HG03103 (cell line): Measurements from ENCODE around the gene FRMD8.

Experiments used
- ATAC-seq: cut with Tn5 transposase; IDR thresholded peaks from one replicate; pipeline ENCODE4 v1.9.1; 2021; ENCODE audit warnings: low read depth; ENCODE audit not compliant: unreplicated experiment

The FRMD8 gene

DNA sequence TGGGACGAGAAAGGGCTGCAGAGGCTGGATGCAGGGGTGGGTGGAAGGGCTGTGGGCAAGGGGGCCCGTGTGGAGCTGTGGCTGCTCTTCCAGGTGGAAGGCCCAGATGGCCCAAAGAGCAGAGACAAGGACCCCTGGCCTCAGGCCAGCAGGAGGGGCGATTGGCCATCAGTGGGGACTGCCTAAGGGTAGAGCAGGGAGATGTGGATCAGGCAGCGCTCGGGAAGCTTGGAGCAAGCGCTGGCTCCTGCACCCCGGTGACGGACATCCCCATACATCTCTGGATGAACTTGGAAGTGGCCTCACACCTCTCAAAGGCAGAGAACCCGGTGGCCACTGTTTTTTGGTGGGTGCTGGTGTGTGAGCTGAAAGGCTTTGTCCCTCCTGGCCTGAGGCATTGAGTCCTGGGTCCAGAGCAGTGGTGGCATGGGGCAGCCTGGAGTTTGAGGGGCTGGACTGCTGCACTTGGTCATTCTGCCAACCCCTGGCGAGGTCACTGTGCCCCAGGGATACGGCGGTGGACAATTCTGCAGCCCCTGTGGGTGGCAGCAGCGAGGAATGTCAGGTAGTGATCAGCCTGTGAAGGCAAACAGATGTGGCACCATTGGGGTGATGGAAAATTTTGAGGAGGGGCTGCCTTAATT, 5.9 kb downstream of the FRMD8 start:
- no peak for ATAC-seq

DNA sequence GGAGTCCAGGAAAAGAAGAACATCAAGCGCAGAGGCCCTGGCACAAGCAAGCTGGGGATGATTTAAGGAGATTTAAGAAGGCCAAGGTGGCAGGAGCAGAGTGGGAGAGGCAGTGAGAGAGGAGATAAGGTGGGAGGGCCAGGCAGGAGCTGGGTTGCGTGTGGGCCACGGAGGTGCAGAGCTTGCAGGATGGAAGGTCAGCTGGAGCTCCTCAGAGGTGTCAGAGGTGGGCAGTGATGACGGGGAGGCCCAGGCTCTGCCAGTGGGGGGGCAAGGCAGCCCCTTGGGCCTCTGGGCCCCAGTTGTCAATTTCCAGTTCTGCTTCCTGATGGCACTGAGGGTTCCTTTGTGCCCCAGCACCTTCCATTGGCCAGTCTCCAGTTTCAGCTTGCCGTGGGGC, 6.5 kb downstream of the FRMD8 start:
- ATAC-seq = no peak

DNA sequence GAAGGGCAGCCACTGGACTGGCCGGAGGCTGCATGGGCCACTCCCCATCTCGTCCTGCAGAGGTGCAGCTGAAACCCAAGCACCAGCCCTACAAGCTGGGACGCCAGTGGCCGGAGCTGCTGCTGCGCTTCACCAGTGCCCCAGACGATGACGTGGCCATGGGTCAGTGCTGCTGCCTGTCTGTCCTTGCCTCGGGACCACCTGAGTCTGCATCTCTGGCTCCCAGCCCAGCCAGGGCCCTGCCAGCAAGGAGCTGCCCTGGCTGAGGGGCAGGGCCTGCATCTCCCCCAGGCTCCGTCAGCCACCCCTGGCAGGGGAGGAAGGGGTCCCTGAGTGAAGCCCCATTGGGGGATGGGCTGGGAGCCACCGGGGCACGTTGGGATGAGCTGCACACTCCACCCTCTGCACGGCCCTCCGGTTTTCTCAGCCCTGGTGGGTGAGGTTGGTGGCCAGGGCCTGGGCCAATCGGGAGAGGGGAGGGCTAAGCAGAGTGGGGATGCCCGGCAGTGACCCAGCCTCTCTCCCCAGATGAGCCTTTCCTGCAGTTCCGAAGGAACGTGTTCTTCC, 7.2 kb downstream of the FRMD8 start:
- ATAC-seq = no peak

DNA sequence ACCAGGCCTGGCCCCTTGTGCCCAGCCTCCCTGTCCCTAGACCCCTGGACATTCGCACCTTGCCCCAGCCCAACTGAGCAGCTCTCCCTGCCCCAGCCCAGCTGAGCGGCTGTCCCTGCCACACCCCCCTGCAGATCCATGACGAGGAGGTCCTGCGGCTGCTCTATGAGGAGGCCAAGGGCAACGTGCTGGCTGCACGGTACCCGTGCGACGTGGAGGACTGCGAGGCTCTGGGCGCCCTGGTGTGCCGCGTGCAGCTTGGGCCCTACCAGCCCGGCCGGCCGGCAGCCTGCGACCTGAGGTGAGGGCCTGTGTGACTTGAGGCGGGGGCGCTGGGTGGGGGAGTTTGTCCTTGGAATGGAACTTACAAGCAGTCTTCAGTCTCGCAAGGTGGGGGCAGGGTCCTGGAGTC, 7.7 kb downstream of the FRMD8 start:
- no peak for ATAC-seq

DNA sequence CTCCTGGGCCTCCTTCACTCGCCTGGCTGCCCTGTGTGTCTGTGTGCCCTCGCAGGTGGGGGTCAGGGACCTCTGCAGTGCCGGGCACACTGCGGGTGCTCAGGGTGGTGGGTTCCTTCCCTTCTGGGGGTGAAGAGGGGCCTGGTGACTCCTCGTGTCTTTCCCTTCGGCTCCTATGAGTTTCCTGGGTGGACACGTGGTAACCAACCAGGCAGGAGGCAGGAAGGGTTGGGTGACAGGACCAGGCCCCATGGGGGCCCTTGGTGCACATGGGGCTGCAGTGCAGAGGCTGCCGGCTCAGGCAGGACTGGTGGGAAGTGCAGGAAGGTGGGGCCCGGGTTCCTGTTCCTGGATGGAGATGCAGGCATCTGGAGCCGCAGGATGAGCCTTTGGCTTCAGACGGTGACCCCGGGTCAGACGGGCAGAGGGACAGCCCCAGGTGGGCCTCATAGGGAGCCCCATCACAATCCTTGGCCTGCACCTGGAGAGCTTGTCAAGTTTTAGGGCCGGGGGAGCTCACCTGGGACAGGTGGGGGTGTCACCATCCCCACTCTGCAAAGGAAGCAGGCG, 9.6 kb downstream of the FRMD8 start:
- ATAC-seq = no peak

DNA sequence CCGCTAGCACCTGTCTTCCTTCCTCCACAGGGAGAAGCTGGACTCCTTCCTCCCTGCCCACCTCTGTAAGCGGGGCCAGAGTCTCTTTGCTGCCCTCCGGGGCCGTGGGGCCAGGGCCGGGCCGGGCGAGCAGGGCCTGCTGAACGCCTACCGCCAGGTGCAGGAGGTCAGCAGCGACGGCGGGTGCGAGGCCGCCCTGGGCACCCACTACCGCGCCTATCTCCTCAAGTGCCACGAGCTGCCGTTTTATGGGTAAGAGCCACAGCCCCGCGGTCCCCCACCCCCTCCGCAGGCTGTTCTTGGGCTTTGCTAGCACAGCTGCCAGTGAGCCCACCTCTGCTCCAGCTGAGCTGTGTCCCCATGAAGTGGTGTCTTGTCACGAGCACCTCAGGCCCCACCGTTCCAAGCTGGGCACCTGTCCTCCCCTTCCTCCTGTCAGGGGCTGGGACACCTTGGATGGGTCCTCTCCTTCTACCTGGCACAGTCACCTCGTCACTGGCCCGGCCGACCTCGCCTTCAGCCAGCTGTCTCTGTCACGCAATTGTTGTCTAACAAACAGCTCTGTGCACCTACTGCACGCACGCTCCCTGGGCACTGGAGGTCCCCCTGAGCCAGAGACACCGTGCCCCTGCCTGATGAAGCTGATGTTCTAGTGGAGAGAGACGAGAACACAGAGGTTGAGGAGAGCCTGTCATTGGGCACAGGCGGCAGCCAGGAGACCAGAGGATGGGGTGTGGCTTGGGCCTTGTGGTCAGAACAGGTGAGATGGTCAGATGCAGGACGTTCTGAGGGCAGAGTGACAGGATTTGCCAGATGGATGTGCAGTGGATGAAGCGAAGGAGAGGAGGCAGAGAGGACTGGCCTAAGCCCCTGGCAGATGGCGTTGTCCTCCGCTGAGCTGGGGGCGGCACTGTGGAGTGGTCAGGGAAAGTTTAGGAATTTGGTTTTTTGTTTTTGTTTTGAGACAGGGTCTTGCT, 10.6 kb downstream of the FRMD8 start:
- ATAC-seq = no peak

DNA sequence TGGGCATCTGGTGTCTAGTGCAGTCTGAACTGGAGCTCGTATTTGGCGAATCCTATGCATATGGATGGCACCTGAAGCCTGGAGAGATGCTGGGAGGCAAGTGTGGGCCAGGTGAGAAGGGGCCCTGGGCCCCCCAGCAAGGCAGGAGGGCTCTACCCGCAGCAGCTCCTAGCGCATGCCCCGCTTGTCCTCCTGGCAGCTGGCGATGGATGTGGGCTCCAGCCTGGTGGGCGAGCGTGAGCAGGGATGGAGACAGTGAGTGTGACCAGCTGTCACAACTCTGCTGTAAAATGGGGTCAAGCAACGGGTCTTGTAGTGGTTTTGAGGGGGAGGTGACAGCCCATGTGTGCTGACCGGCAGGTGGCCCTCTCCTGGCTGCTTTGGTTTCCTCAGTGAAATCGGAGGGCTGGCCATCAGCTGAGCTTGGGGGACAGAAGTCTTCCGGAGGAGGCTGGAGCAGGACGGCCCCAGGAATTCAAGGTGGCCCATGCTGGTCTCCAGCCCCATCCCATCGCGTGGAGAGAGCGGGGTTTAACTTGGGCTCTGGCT, 12.0 kb downstream of the FRMD8 start:
- ATAC-seq = no peak

DNA sequence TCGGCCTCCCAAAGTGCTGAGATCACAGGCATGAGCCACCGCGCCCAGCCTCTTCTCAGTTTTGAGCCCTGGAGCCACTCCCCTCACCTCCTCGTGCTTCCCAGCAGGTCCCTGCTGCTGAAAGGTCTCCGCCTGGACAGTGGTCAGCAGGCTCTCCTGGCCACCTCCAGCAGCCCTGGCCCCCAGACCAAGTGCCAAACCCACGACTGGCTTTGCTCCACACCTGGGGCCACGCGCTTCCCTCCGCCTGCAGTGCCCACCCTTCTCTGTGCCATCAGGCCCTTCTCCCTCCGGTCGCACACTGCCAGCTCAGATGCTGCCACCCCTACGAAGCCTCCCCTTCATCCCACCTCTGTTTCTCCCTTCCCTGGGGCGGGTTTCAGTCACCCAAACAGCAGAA, 12.8 kb downstream of the FRMD8 start:
- no peak for ATAC-seq

DNA sequence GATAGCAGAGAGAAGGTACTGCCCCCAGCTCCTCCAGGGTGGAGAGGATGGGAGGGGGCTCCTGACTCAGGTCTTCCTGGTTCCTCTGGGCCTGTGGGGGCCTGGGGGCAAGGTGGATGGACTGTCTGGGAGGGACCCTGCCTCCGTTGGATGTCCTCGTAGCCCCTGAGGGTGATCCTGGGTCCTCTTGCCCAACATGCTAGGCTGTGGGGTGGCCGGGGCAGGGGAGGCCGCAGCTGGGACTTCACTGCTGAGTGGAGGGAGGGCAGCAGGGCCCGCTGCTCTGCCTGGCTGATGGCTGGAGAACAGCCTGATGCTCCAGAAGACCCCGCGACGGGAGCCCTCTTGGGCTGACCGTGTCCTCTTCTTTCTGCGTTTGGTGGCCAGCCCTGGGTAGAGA, 13.4 kb downstream of the FRMD8 start:
- ATAC-seq = no peak

DNA sequence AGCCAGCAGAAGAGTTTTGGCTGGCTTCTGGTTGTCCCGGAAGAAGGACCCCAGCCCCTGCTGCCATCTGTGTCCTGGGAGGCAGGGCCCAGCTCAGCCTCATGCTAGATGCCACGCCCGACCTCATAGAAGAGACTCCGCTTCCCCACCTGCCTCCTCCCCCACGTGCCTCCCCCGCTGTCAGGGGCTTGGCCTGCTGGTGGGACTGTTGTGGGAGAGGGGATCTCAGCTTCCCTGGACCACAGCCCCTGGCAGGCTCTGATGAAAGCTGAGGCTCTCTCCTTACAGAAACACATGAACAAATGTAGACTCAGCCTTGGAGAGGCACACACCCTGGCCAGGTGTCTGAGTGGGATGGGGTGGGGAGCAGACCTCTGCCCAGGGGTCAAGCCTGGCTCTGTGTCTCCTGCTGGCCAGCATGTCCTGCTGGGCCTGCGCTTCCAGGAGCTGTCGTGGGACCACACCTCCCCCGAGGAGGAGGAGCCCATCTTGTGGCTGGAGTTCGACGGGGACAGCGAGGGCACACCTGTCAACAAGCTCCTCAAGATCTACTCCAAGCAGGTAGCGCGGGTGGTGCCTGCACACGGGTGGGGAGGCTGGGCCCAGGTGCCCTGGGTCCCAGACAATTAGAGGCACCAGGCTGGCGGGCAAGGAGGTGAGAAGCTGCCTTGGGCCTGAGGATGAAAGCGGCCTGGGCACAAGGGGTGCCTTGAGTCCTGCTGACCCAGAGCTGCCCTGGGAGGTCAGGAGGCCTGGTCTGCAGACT, 14.1 kb downstream of the FRMD8 start:
- ATAC-seq = no peak

DNA sequence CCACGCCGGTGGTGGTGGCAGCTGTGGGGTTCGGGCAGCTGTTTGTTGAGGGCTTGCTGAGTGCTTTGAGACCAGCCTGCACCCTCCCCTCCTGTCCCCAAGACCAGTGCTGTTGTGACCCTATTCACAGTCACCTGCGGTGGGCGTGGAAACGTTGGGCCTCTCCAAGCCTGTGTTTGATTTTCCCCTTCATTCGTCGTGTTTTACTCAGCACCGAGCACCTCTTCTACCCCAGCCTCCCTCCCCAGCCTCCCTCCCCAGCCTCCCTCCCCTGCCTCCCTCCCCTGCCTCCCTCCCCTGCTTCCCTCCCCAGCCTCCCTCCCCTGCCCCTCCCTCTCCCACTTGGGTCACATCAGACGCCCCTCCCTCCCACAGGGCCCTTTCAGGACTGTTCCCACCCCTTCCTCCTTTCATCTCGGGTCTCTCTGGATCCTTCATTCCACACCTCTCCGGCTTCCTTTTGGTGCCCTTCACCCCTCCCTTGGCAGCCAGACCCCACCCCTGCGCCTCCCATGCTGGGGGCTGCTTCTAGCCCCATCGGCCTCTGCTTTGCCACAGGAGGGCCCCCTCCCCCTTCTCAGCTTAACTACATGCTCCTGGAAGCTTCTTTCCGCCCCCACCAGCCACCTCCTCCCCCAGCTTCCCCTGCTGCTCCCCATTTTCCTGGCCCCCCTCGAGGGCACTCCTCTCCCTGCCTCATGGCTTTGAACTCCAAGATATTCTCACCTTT, 14.8 kb downstream of the FRMD8 start:
- ATAC-seq = no peak

DNA sequence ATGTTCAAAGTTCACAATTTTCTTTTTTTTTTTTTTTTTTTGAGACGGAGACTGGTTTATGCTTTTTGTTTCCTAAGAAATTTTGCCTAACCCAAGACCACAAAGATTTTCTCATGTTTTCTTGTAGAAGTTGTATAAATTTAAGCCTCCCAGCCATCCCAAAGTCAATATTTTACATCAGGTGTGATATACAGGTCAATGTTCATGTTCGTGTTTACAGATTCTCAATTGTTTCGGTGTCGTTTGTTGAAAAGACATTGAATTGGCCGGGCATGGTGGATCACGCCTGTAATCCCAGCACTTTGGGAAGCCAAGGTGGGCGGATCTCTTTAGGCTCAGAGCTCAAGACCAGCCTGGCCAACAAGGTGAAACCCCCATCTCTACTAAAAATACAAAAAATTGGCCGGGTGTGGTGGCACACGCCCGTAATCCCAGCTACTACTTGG, 15.4 kb downstream of the FRMD8 start:
- ATAC-seq = no peak

DNA sequence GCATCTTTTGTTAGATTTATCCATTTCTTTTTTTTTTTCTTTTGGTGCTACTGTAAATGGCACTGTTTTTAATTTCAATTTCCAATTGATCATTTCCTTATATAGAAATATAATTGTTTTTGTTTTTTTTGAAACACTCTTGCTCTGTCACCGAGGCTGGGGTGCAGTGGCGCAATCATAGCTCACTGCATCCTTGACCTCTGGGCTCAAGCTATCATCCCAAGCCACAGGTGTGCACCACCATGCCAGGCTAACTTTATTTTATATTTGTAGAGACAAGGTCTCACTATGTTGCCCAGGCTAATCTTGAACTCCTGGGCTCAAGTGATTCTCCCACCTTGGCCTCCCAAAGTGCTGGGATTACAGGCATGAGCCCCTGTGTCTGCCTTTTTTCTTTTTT, 16.4 kb downstream of the FRMD8 start:
- ATAC-seq = no peak

DNA sequence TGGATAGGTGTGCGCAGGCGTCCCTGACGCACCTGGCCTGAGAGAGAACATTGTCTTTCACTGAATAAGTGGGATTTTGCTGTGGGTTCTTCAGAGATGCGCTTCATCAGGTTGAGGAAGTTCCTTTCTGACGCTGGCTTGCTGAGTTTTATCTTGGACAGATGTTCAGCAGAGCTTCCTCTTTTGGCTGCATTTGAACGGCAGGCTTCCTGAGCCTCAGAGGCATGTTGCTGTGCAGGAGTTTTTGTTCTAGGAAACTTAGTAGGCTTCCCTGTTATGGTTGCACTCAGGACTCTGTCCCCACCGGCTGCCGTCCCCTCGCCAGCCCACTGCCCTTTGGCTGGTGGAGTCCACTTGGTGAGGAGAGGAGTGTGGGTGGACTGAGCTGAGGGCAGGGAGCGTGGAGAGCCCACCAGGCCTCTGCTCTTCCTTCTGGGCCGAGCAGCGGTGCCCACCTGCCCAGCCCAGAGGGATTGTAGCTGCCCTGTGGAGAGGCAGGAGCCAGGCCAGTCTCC, 17.2 kb downstream of the FRMD8 start:
- no peak for ATAC-seq

DNA sequence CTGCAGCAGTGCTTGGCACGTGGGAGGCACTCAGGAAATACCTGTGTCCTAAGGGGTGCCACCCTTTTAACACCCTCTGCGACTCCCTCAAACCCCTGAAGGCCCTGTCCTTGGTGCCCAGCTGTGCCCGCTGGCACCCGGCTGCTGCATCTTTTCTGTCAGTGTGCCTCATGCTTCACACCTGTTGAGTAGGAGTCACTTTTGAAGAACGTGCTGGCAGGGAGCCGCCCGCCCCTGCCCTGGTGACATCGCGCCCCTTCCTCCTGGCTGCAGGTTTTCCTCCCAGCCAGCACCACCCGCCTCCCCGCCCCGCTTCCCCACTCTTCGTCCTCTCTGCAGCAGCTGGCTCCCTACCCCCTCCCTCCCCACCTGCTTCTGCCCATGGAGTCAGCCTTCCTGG, 17.8 kb downstream of the FRMD8 start:
- ATAC-seq = no peak

DNA sequence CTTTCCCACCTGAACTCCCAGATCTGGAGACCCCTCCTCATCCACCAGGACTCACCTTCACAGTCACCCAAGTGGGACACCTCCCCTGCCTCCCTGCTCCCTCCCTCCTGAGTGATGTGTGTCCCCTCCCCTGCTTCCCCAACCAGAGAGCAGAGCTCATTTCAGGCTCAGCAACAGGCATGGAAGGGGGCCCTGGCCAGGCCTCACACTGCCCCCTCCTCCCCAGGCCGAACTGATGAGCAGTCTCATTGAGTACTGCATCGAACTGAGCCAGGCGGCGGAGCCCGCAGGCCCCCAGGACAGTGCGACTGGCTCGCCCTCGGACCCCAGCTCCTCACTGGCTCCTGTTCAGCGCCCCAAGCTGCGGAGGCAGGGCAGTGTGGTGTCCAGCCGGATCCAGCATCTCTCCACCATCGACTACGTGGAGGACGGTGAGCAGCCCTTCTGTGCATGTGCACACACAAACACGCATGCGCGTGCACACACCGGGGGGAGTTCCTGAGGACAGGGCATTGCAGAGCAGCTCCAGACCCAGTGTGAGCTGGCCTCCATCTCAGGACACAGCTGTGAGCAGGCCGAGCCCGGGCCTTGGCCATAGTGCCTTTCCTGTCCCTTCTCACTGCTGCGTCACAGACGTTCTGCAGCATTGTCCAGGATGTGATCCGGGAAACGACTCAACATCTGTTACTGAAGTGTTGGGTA, 18.4 kb downstream of the FRMD8 start:
- no peak for ATAC-seq

DNA sequence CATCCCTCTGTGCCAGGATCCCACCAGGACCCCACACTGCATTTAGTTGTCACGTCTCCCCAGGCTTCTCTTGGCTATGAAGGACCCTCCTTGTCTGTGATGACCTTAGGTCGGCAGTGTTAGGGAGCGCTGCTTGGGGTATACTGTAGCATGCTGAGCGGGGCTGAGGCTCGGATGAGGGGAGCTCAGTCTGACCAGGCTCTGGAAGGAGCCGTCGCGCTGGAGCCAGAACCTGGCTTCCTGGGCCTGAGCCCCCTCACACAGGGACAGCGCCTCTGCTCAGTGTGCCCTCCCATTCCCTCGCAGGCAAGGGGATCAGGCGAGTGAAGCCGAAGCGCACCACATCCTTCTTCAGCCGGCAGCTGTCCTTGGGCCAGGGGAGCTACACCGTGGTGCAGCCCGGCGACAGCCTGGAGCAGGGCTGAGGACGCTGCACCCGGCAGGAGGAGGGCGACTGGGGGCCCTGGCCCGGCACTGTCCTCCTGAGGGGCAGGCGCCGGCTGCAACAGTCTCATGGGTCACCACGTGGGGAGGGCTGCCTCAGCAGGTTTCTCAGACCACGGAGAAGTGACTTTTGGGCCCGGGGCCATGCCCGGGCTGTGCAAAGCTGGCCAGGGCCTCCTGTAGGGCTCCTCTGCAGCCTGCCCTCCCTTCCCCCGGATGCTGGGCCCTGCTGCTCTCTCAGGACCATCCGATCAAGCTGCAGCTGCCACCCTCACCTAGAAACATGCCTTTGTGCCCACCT, 24.7 kb downstream of the FRMD8 start:
- ATAC-seq = no peak

DNA sequence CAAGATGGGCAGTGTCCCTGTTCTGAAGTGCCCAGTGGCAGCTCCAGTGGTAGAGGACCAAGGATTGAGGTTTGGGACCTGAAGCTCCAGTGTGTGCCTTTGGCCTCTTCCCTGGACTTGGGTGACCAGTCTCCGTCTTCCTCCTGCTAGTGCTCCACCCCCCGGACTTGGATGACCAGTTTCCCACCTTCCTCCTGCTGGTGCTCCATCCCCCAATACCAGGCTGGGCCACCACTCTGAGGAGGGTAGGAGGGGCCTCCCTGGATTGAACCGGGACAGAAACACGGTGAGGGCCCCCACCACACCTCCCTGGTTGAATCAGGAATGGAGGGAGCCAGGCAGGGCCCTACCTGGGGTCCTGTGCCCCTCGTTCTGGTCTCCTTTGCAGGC, 25.2 kb downstream of the FRMD8 start:
- no peak for ATAC-seq
